Amygdala (tissue), 56 donors: ENCODE measurements around the gene TRIM42.
A peak's percentile ranks its signal among the peaks of the same experiment; 100 is the strongest.

Source experiments
- DNase-seq, 56 donors: peaks; one replicate each; lab custom pipeline; 2025; lab: John Stamatoyannopoulos, UW

The TRIM42 gene

GRCh38 chr3:140709751-140710150, 31.9 kb downstream of the TRIM42 start:
- DNase-seq = no peak

- no peak for DNase-seq
Observed at GRCh38 chr3:140710711-140711389, 33.0 kb downstream of the TRIM42 start.

- no peak for DNase-seq
Observed at GRCh38 chr3:140711390-140712035, 33.6 kb downstream of the TRIM42 start.

GRCh38 chr3:140712301-140712700, 34.4 kb downstream of the TRIM42 start:
- no peak for DNase-seq

GRCh38 chr3:140715035-140715434, 37.2 kb downstream of the TRIM42 start:
- DNase-seq = no peak

- no peak for DNase-seq
Observed at GRCh38 chr3:140717921-140718320, 40.1 kb downstream of the TRIM42 start.

- no peak for DNase-seq
Observed at GRCh38 chr3:140719841-140720614, 42.2 kb downstream of the TRIM42 start.

- no peak for DNase-seq
Observed at GRCh38 chr3:140723576-140723975, 45.7 kb downstream of the TRIM42 start.

- no peak for DNase-seq
Observed at GRCh38 chr3:140724856-140725812, 47.3 kb downstream of the TRIM42 start.

GRCh38 chr3:140726066-140726465, 48.2 kb downstream of the TRIM42 start:
- no peak for DNase-seq

- no peak for DNase-seq
Observed at GRCh38 chr3:140727886-140728285, 50.0 kb downstream of the TRIM42 start.

- DNase-seq = no peak
Observed at GRCh38 chr3:140731440-140732119, 53.7 kb downstream of the TRIM42 start.

GRCh38 chr3:140733623-140734022, 55.8 kb downstream of the TRIM42 start:
- no peak for DNase-seq

- DNase-seq = peak in 23 of 56 donors; percentile 1 to 70 (median 15)
Observed at GRCh38 chr3:140736863-140737460, 59.1 kb downstream of the TRIM42 start.

- no peak for DNase-seq
Observed at GRCh38 chr3:140742116-140742515, 64.3 kb downstream of the TRIM42 start.

GRCh38 chr3:140748171-140748570, 70.3 kb downstream of the TRIM42 start:
- no peak for DNase-seq

GRCh38 chr3:140748903-140749302, 71.0 kb downstream of the TRIM42 start:
- peak in 1 of 56 donors; percentile 19 for DNase-seq
